GM10847 (cell line): ENCODE results near the gene KCNK13.

ENCODE experiments used
- POLR2A ChIP-seq: IDR thresholded peaks from 2 replicates; pipeline ENCODE4 v1.6.1; 2011; ENCODE audit not compliant: insufficient read length; ENCODE audit errors: extremely low read depth

KCNK13 gene

GRCh38 chr14:90061685-90062126 is at the start of gene KCNK13:
Gene KCNK13, plus strand, starts transcription at chr14:90061994. Its CDS starts 212 bp downstream, at chr14:90062206.
- no peak for TF ChIP-seq POLR2A

GRCh38 chr14:90017371-90017770 is 44.4 kb upstream of the KCNK13 start:
- TF ChIP-seq POLR2A: no peak

GRCh38 chr14:90019824-90020523 is 41.8 kb upstream of the KCNK13 start:
- TF ChIP-seq POLR2A: no peak

- TF ChIP-seq POLR2A: no peak
These were observed 38.5 kb upstream of the KCNK13 start for GRCh38 chr14:90023176-90023896.

- TF ChIP-seq POLR2A: no peak
These were observed 36.9 kb upstream of the KCNK13 start for GRCh38 chr14:90024910-90025309.

GRCh38 chr14:90027842-90028241 is 34.0 kb upstream of the KCNK13 start:
- TF ChIP-seq POLR2A: no peak

GRCh38 chr14:90034156-90034555 is 27.6 kb upstream of the KCNK13 start:
- TF ChIP-seq POLR2A: no peak

GRCh38 chr14:90034835-90035525 is 26.8 kb upstream of the KCNK13 start:
- TF ChIP-seq POLR2A: no peak

- TF ChIP-seq POLR2A: no peak
These were observed 22.4 kb upstream of the KCNK13 start for GRCh38 chr14:90039253-90040010.

GRCh38 chr14:90040411-90040810 is 21.4 kb upstream of the KCNK13 start:
- no peak for TF ChIP-seq POLR2A

GRCh38 chr14:90042496-90043252 is 19.1 kb upstream of the KCNK13 start:
- no peak for TF ChIP-seq POLR2A

- no peak for TF ChIP-seq POLR2A
These were observed 16.2 kb upstream of the KCNK13 start for GRCh38 chr14:90045616-90046015.

- TF ChIP-seq POLR2A: no peak
These were observed 12.4 kb upstream of the KCNK13 start for GRCh38 chr14:90049390-90049789.

- TF ChIP-seq POLR2A: no peak
These were observed 11.5 kb upstream of the KCNK13 start for GRCh38 chr14:90050271-90050670.
